GM23338 (cell line): ENCODE measurements around the gene PSMB3. TPM values are rescaled to one million over a fixed set of nuclear protein-coding genes. Genes with fewer than 3 reads are reported as not detected.

Source experiments
- ATAC-seq: fragments of 200-7000 bp; cut with Tn5 transposase; 3 replicates; pipeline ENCODE4 v1.9.1; 2020
- DNase-seq: peaks from one replicate; pipeline ENCODE4 v3.0.0-alpha.2; 2015; ENCODE audit warnings: low spot score
- H2AFZ ChIP-seq: fragments of 200-600 bp; sonication (generic); 2 replicates; pipeline ENCODE4 v1.8.0; 2016; ENCODE audit warnings: antibody characterized with exemption, mild to moderate bottlenecking, moderate library complexity
- H3F3A ChIP-seq: fragments of 200-600 bp; sonication (generic); replicated peaks from 2 replicates; pipeline ENCODE4 v1.8.0; 2017; ENCODE audit warnings: antibody characterized with exemption, mixed run types, low read depth
- H3K27ac ChIP-seq: fragments of 200-600 bp; sonication (generic); 2 replicates; pipeline ENCODE4 v1.6.1; 2016; ENCODE audit warnings: low read depth
- H3K27me3 ChIP-seq: fragments of 200-600 bp; sonication (generic); 2 replicates; pipeline ENCODE4 v1.8.0; 2016; ENCODE audit warnings: mild to moderate bottlenecking, mixed run types, moderate library complexity; ENCODE audit not compliant: insufficient read depth
- H3K36me3 ChIP-seq: fragments of 200-600 bp; sonication (generic); 2 replicates; pipeline ENCODE4 v1.8.0; 2016; ENCODE audit warnings: mild to moderate bottlenecking; ENCODE audit not compliant: insufficient read depth
- H3K4me1 ChIP-seq: fragments of 200-600 bp; sonication (generic); 2 replicates; pipeline ENCODE4 v1.8.0; 2016; ENCODE audit warnings: mild to moderate bottlenecking, moderate library complexity; ENCODE audit not compliant: insufficient read depth
- H3K4me2 ChIP-seq: fragments of 200-600 bp; sonication (generic); 2 replicates; pipeline ENCODE4 v1.7.1; 2017; ENCODE audit warnings: mixed run types
- H3K4me3 ChIP-seq: fragments of 200-600 bp; sonication (generic); 2 replicates; pipeline ENCODE4 v1.6.1; 2016; ENCODE audit warnings: mixed run types
- H3K79me2 ChIP-seq: fragments of 200-600 bp; sonication (generic); replicated peaks from 2 replicates; pipeline ENCODE4 v1.8.0; 2017; ENCODE audit warnings: mild to moderate bottlenecking; ENCODE audit not compliant: insufficient read depth
- H3K9me2 ChIP-seq: fragments of 200-600 bp; sonication (generic); 2 replicates; pipeline ENCODE4 v1.8.0; 2017; ENCODE audit not compliant: insufficient read depth
- H4K20me1 ChIP-seq: fragments of 200-600 bp; sonication (generic); replicated peaks from 2 replicates; pipeline ENCODE4 v1.8.0; 2017; ENCODE audit warnings: mild to moderate bottlenecking; ENCODE audit not compliant: insufficient read depth
- H3K27ac Mint-ChIP-seq: 2 replicates; pipeline ENCODE4 v1.8.0; 2020; ENCODE audit warnings: inconsistent platforms, mild to moderate bottlenecking, moderate library complexity, mixed read lengths
- H3K27me3 Mint-ChIP-seq: 3 replicates; pipeline ENCODE4 v1.8.0; 2022; ENCODE audit warnings: low read depth, mild to moderate bottlenecking, moderate library complexity, mixed read lengths, inconsistent platforms; ENCODE audit not compliant: insufficient read depth, poor library complexity
- H3K36me3 Mint-ChIP-seq: 3 replicates; pipeline ENCODE4 v1.8.0; 2021; ENCODE audit warnings: low read depth, mild to moderate bottlenecking, inconsistent platforms, moderate library complexity, mixed read lengths
- H3K4me1 Mint-ChIP-seq: 3 replicates; pipeline ENCODE4 v1.8.0; 2020; ENCODE audit warnings: mild to moderate bottlenecking, inconsistent platforms, mixed read lengths
- H3K4me3 Mint-ChIP-seq: 3 replicates; pipeline ENCODE4 v1.8.0; 2021; ENCODE audit warnings: moderate library complexity, mild to moderate bottlenecking, inconsistent platforms, mixed read lengths
- H3K9me3 Mint-ChIP-seq: 3 replicates; pipeline ENCODE4 v1.8.0; 2020; ENCODE audit warnings: moderate library complexity, mild to moderate bottlenecking, inconsistent platforms, mixed read lengths
- CREB1 ChIP-seq: fragments of 250-450 bp; sonication (Bioruptor Pico); IDR thresholded peaks from 2 replicates; pipeline ENCODE4 v1.5.0; 2020; ENCODE audit warnings: low read depth, mild to moderate bottlenecking, moderate library complexity
- ETS1 ChIP-seq: IDR thresholded peaks from 2 replicates; pipeline ENCODE4 v1.6.1; 2016; ENCODE audit warnings: antibody characterized with exemption
- EZH2 ChIP-seq: fragments of 200-600 bp; sonication (generic); IDR thresholded peaks from one replicate; pipeline ENCODE4 v1.8.0; 2017; ENCODE audit warnings: antibody characterized with exemption, mild to moderate bottlenecking, low read depth; ENCODE audit not compliant: unreplicated experiment
- EZH2phosphoT487 ChIP-seq: fragments of 200-600 bp; sonication (generic); IDR thresholded peaks from one replicate; pipeline ENCODE4 v1.8.1; 2018; ENCODE audit warnings: antibody characterized with exemption; ENCODE audit not compliant: unreplicated experiment
- REST ChIP-seq: IDR thresholded peaks from one replicate; pipeline ENCODE4 v1.6.1; 2018; ENCODE audit warnings: antibody characterized with exemption; ENCODE audit not compliant: unreplicated experiment
- STAT1 ChIP-seq: IDR thresholded peaks from one replicate; pipeline ENCODE4 v1.6.1; 2016; ENCODE audit warnings: antibody characterized with exemption; ENCODE audit not compliant: unreplicated experiment
- ZNF331 ChIP-seq: fragments of 250-450 bp; sonication (Bioruptor Pico); IDR thresholded peaks from 2 replicates; pipeline ENCODE4 v1.5.0; 2020; ENCODE audit warnings: low read depth, mild to moderate bottlenecking, moderate library complexity
- polyA plus RNA-seq: library from polyadenylated mRNA; unstranded; fragments of >200 nt; fragmentation: Nextera tagmentation; extraction: Ambion mirVana; gene quantifications from 2 replicates; pipeline ENCODE4 v1.2.1, GENCODE V29; 2016
- total RNA-seq: library from RNA; depleted of rRNA; stranded (reverse); fragments of >200 nt; shearing (Covaris generic); gene quantifications from 2 replicates; pipeline ENCODE4 v1.2.3, GENCODE V29; 2014
- TF ChIP-seq, protein P1 (sequence below), 2 experiments: fragments of 200-600 bp in 1 of 2; sonication (generic) in 1 of 2; conservative IDR thresholded peaks; 2 replicates each; pipeline versions ENCODE4 v1.5.1 to v1.6.1; 2016 to 2017; ENCODE audit warnings: antibody characterized with exemption in 2 of 2, low read depth in 2 of 2, mild to moderate bottlenecking in 2 of 2, moderate library complexity in 1 of 2

PSMB3 gene
- total and polyA plus RNA-seq, 2 experiments from 2014 or later = 250 to 523 TPM

- TF ChIP-seq, protein P1, sequence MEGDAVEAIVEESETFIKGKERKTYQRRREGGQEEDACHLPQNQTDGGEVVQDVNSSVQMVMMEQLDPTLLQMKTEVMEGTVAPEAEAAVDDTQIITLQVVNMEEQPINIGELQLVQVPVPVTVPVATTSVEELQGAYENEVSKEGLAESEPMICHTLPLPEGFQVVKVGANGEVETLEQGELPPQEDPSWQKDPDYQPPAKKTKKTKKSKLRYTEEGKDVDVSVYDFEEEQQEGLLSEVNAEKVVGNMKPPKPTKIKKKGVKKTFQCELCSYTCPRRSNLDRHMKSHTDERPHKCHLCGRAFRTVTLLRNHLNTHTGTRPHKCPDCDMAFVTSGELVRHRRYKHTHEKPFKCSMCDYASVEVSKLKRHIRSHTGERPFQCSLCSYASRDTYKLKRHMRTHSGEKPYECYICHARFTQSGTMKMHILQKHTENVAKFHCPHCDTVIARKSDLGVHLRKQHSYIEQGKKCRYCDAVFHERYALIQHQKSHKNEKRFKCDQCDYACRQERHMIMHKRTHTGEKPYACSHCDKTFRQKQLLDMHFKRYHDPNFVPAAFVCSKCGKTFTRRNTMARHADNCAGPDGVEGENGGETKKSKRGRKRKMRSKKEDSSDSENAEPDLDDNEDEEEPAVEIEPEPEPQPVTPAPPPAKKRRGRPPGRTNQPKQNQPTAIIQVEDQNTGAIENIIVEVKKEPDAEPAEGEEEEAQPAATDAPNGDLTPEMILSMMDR (conservative IDR thresholded peaks at IDR 0.05; ENCODE audit: low read depth in 2 of 2) = no peak
- TF ChIP-seq REST (no peak), EZH2phosphoT487 (no peak), EZH2 (no peak), ETS1 (no peak), ZNF331 (CRISPR knock-in tag) (no peak), CREB1 (CRISPR knock-in tag) (no peak)
Observed at GRCh38 chr17:38728290-38728831, 24.2 kb upstream of the PSMB3 start (continued).

GRCh38 chr17:38729368-38729885, 23.1 kb upstream of the PSMB3 start:
- H3K4me3 Mint-ChIP-seq = peak overlapping the region; percentile 66
- peaks cover 4% of the 10 kb centered on the region for H3F3A ChIP-seq
- H3K4me1 Mint-ChIP-seq = peaks cover 44% of the 10 kb centered on the region
- peak overlapping the region; percentile 88 for H2AFZ ChIP-seq
- H3K36me3 ChIP-seq = no peaks in the 10 kb centered on the region
- H3K4me1 ChIP-seq = peaks cover 23% of the 10 kb centered on the region
- no peak overlapping the region for H3K27ac ChIP-seq
- H3K36me3 Mint-ChIP-seq = peaks cover 12% of the 10 kb centered on the region
- no peaks in the 10 kb centered on the region for H3K9me2 ChIP-seq
- H3K9me3 Mint-ChIP-seq = no peaks in the 10 kb centered on the region
- ATAC-seq (no peak), DNase-seq (no peak)
- TF ChIP-seq EZH2 (peak; percentile 48), STAT1 (no peak)
- H3K79me2 ChIP-seq = no peaks in the 10 kb centered on the region
- no peak overlapping the region for H3K27ac Mint-ChIP-seq
- peak overlapping the region; percentile 75 for H3K4me3 ChIP-seq
- peaks cover 4% of the 10 kb centered on the region for H4K20me1 ChIP-seq
- peak overlapping the region; percentile 88 for H3K4me2 ChIP-seq
- peaks cover 22% of the 10 kb centered on the region for H3K27me3 ChIP-seq
- peaks cover 34% of the 10 kb centered on the region for H3K27me3 Mint-ChIP-seq
